Measurements from ENCODE around the gene PCNX2.

DNA sequence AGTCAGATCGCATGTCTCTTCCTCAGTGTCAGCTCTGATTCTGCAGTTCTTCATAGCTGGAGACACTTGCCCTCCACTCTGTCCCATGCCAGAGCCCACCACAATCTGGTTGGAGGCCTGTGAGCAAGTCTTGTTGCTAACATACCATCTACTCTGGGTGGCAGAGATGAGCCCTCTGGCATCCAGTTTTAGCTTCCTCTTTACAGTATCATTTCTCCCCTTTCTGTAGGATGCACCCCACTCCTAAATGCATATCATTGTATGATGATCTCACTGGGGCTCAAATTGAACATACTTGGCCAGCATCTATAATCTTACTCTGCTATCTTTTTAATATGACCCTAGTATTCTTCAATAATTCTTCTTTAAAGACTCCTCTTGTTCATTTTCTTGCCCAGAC is 16.9 kb downstream of the PCNX2 start:
- TF ChIP-seq, protein P1, sequence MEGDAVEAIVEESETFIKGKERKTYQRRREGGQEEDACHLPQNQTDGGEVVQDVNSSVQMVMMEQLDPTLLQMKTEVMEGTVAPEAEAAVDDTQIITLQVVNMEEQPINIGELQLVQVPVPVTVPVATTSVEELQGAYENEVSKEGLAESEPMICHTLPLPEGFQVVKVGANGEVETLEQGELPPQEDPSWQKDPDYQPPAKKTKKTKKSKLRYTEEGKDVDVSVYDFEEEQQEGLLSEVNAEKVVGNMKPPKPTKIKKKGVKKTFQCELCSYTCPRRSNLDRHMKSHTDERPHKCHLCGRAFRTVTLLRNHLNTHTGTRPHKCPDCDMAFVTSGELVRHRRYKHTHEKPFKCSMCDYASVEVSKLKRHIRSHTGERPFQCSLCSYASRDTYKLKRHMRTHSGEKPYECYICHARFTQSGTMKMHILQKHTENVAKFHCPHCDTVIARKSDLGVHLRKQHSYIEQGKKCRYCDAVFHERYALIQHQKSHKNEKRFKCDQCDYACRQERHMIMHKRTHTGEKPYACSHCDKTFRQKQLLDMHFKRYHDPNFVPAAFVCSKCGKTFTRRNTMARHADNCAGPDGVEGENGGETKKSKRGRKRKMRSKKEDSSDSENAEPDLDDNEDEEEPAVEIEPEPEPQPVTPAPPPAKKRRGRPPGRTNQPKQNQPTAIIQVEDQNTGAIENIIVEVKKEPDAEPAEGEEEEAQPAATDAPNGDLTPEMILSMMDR (IDR thresholded peaks at IDR 0.05): no peak
- TF ChIP-seq POLR2AphosphoS5 (IDR thresholded peaks at IDR 0.05): no peak

Measured in stomach (tissue), 4 donors.